ENCODE measurements around the gene AMY1C.
"Not testable (repeated sequence)": the region's sequence is repeated elsewhere in the genome, so short reads cannot be mapped to it uniquely, and the experiment has no call there.

The AMY1C gene

GRCh38 chr1:103749598-103749997, at the start of gene AMY1C:
Gene AMY1C (plus strand): TSS chr1:103749898. CDS start chr1:103750470, 572 bp downstream.
- DNase-seq (ENCODE audit: low read depth, low spot score) = not testable (repeated sequence)

- not testable (repeated sequence) for DNase-seq (ENCODE audit: low read depth, low spot score)
Observed at GRCh38 chr1:103700669-103701068, 49.0 kb upstream of the AMY1C start.

- DNase-seq (ENCODE audit: low read depth, low spot score) = not testable (repeated sequence)
Observed at GRCh38 chr1:103701256-103701655, 48.4 kb upstream of the AMY1C start.

GRCh38 chr1:103707670-103708069, 42.0 kb upstream of the AMY1C start:
- DNase-seq (ENCODE audit: low read depth, low spot score) = not testable (repeated sequence)

GRCh38 chr1:103710381-103710780, 39.3 kb upstream of the AMY1C start:
- not testable (repeated sequence) for DNase-seq (ENCODE audit: low read depth, low spot score)

GRCh38 chr1:103717404-103717803, 32.3 kb upstream of the AMY1C start:
- not testable (repeated sequence) for DNase-seq (ENCODE audit: low read depth, low spot score)

GRCh38 chr1:103721473-103721872, 28.2 kb upstream of the AMY1C start:
- DNase-seq (ENCODE audit: low read depth, low spot score) = not testable (repeated sequence)

GRCh38 chr1:103735334-103735733, 14.4 kb upstream of the AMY1C start:
- DNase-seq (ENCODE audit: low read depth, low spot score) = not testable (repeated sequence)

GRCh38 chr1:103738031-103738430, 11.7 kb upstream of the AMY1C start:
- not testable (repeated sequence) for DNase-seq (ENCODE audit: low read depth, low spot score)

- DNase-seq (ENCODE audit: low read depth, low spot score) = not testable (repeated sequence)
Observed at GRCh38 chr1:103744449-103744848, 5.2 kb upstream of the AMY1C start.

- DNase-seq (ENCODE audit: low read depth, low spot score) = not testable (repeated sequence)
Observed at GRCh38 chr1:103745040-103745439, 4.7 kb upstream of the AMY1C start.

- not testable (repeated sequence) for DNase-seq (ENCODE audit: low read depth, low spot score)
Observed at GRCh38 chr1:103748273-103748672, 1.4 kb upstream of the AMY1C start.

GRCh38 chr1:103761896-103762295, 12.2 kb downstream of the AMY1C start:
- no peak for DNase-seq (ENCODE audit: low read depth, low spot score)

- DNase-seq (ENCODE audit: low read depth, low spot score) = no peak
Observed at GRCh38 chr1:103779932-103780331, 30.2 kb downstream of the AMY1C start.

- no peak for DNase-seq (ENCODE audit: low read depth, low spot score)
Observed at GRCh38 chr1:103783944-103784377, 34.3 kb downstream of the AMY1C start.

- no peak for DNase-seq (ENCODE audit: low read depth, low spot score)
Observed at GRCh38 chr1:103788377-103788776, 38.7 kb downstream of the AMY1C start.

GRCh38 chr1:103790172-103790571, 40.5 kb downstream of the AMY1C start:
- DNase-seq (ENCODE audit: low read depth, low spot score) = no peak

All from iPS DF 19.7 (cell line).